K562 treated with DMSO at 1 percent for 4 hours (cell line): Measurements from ENCODE around the gene FSTL4. TPM values are rescaled to one million over a fixed set of nuclear protein-coding genes. Genes with fewer than 3 reads are reported as not detected.

ENCODE experiments used
- total RNA-seq: library from RNA; unstranded; fragments of 300-600 nt; gene quantifications from 2 replicates; pipeline ENCODE4 v1.2.3, GENCODE V29; 2022; ENCODE audit not compliant: insufficient read depth

Gene FSTL4
- 0.34 and 0.42 TPM in 2 replicates for total RNA-seq

DNA sequence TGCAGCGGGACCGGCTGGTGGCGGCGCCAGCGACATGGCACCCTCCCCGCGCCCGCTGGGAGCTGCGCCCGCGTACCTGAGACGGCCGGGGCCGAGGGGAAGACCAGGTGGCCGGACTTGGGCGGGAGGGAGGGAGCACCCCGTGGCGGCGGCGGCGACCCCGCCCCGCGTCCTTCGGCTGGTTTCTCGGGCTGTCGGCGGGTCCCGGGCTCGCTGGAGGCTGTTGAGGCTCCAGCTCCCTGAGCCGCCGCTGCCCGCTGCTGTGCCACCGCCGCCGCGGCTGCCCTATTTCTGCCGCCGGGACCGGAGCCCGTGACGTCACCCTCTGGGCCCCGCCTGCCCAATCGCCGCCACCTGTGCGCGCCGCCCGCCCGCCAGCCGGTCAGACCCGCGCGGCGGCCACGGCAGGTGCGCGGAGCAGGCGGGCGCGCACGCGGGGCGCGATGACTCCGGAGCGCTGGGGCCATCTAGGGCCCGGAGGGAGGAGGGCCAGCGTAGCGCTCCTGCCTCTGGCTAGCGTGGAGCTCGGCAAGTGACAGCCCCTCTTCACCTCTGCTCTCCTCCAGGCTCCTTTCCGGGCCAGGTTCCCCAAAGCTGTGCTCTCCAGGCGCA lies at the start of gene FSTL4:
FSTL4 (minus strand) TSS at position 293 of the 612 bp plus-strand sequence.

